ENCODE results near the gene TMEM92.

GRCh38 chr17:50330151-50330775 is 56.0 kb downstream of the TMEM92 start:
- TF ChIP-seq CTCF (IDR thresholded peaks at IDR 0.05): no peak
- no peak for TF ChIP-seq POLR2A (IDR thresholded peaks at IDR 0.05)
